Effector memory CD8-positive, alpha-beta T cell (primary cell): ENCODE data around the gene C10orf90.

Source experiments
- ATAC-seq: fragments of 150-1000 bp; cut with Tn5 transposase; replicated peaks from 2 replicates; pipeline ENCODE4 v1.10.0; 2021; ENCODE audit warnings: mild to moderate bottlenecking, moderate library complexity
- DNase-seq, 3 experiments: peaks; one replicate each; pipeline ENCODE4 v3.0.0; 2021
- H3K27ac Mint-ChIP-seq, 2 donors: one replicate each; pipeline ENCODE4 v1.8.0; 2022; ENCODE audit warnings: mild to moderate bottlenecking in 2 of 2, mixed read lengths in 2 of 2, moderate library complexity in 2 of 2
- H3K27me3 Mint-ChIP-seq, 2 donors: one replicate each; pipeline ENCODE4 v1.8.0; 2022; ENCODE audit warnings: mixed read lengths in 2 of 2
- H3K36me3 Mint-ChIP-seq: one replicate; pipeline ENCODE4 v1.8.0; 2022; ENCODE audit warnings: mild to moderate bottlenecking, moderate library complexity, mixed read lengths; ENCODE audit not compliant: insufficient read depth
- H3K4me1 Mint-ChIP-seq, 2 donors: one replicate each; pipeline ENCODE4 v1.8.0; 2022; ENCODE audit warnings: low read depth in 2 of 2, mixed read lengths in 2 of 2
- H3K4me3 Mint-ChIP-seq, 2 donors: one replicate each; pipeline ENCODE4 v1.8.0; 2022; ENCODE audit warnings: mild to moderate bottlenecking in 2 of 2, mixed read lengths in 2 of 2, moderate library complexity in 2 of 2
- H3K9me3 Mint-ChIP-seq, 2 donors: one replicate each; pipeline ENCODE4 v1.8.0; 2022; ENCODE audit warnings: mixed read lengths in 2 of 2
- total RNA-seq, 9 experiments: gene quantifications; one replicate each; lab custom pipeline; 2026; lab: John Stamatoyannopoulos, UW

Gene C10orf90, protein sequence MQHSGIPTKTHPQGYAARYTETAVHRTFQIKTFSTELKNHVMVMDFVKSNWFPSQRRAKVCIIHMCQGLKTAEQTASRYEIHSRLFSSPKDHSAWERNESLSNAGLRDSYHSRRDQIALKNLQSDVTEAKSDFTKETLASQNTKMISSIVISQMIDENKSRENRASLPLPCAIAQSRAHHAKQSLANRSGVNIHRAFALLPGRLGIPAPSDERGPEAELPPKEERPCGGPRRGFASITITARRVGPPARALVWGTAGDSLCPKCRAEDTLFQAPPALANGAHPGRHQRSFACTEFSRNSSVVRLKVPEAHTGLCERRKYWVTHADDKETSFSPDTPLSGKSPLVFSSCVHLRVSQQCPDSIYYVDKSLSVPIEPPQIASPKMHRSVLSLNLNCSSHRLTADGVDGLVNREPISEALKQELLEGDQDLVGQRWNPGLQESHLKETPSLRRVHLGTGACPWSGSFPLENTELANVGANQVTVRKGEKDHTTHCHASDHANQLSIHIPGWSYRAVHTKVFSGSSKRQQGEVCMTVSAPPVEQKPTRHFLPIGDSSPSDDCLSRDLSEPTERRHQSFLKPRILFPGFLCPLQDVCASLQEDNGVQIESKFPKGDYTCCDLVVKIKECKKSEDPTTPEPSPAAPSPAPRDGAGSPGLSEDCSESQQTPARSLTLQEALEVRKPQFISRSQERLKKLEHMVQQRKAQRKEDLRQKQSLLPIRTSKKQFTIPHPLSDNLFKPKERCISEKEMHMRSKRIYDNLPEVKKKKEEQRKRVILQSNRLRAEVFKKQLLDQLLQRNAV
- 0 to 0.25 (median 0.06) reads per million in 9 experiments for total RNA-seq

DNA sequence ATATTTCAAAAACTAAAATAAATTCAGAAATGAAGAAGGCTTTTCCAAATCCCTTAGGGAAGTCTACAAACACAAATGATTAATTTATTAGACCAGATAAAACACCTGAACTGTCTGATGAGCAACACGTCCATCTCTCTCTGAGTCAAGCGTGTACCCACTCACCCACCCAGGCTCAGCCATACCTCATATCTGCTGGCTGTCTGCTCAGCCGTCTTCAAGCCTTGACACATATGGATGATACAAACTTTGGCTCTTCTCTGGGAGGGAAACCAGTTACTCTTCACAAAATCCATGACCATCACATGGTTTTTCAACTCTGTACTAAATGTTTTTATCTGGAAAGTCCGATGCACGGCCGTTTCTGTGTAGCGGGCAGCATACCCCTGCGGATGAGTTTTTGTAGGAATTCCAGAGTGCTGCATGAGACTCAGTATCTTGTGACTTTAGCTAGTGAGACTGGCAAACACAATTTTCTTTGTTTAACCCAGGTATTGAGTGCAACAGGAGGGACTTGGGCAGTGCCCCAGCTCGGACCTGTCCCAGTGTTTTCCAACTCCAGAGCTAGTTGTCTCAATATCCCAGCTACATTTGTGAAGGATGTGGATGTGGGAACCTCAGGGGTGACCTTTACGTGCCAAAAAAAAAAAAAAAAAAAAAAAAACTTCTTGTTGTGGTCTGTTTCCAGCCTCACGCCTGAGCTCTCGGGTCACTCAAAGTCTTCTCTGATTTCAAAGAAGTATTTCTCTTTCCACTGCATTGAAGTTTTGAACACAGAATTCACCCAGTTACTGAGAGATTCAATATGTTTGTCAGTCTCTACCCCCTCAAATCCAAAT lies at the start of gene C10orf90:
Gene C10orf90 (minus strand): TSS at position 638 of the 839 bp plus-strand sequence. CDS start 213 bp downstream, at position 425.
- peak within 1 kb of the TSS in 1 of 2 donors; percentile 61 for H3K4me3 Mint-ChIP-seq
- H3K9me3 Mint-ChIP-seq: peaks cover 8% of the 10 kb centered on the region in 2 donors
- H3K4me1 Mint-ChIP-seq: peaks cover 0 to 7% of the 10 kb centered on the region in 2 donors
- H3K27me3 Mint-ChIP-seq: peaks cover under 1 to 5% of the 10 kb centered on the region in 2 donors
- DNase-seq (no peak), ATAC-seq (no peak)
- no peaks in the 10 kb centered on the region for H3K36me3 Mint-ChIP-seq
- H3K27ac Mint-ChIP-seq: peak within 1 kb of the TSS in 1 of 2 donors; percentile 82

DNA sequence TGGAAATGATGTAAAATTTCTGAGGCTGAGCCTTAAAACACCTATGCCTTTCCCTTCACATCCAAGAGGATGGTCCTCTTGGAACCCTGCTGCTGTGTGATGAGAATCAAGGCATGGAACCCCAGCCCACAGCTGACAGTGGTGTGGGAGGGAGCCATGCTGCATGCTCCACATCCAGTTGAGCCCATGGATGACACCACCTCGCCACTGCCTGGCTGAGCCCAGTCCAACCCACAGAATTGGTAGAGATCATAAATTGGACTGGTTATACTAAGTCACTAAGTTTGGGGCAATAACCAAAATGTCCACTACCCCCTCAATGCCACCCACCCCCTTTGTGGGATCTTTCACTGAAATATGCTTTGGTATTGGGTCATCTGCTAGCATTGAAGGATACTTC lies 45.9 kb upstream of the C10orf90 start:
- Mint-ChIP-seq H3K27me3 (peaks cover 0 to 5% of the 10 kb centered on the region in 2 donors), H3K4me1 (peaks cover 0 to 5% of the 10 kb centered on the region in 2 donors), H3K36me3 (no peaks in the 10 kb centered on the region), H3K27ac (no peak overlapping the region), H3K9me3 (peaks cover 4 to 11% of the 10 kb centered on the region in 2 donors), H3K4me3 (no peak overlapping the region)
- ATAC-seq (no peak), DNase-seq (no peak)

DNA sequence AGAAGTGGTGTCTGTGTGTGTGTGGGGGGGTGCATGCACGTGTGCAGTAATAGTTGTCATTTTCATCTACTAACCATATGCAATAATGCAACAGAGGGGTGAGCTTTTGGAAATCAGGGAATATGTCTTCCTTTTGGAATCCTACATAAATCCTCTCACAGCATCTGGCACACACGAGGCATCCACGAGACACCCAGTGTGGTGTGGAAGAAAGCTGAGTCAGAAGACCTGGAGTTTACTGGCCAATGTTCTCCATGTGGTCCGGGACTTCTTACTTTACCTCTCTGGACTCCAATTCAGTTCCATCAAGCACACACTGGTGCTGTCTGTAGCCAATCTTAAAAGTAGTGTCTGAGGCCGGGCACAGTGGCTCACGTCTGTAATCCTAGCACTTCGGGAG lies 43.1 kb upstream of the C10orf90 start:
- Mint-ChIP-seq H3K27me3 (peaks cover 0 to 5% of the 10 kb centered on the region in 2 donors), H3K4me1 (peaks cover 0 to 5% of the 10 kb centered on the region in 2 donors), H3K36me3 (no peaks in the 10 kb centered on the region), H3K27ac (no peak overlapping the region), H3K9me3 (peaks cover 4 to 11% of the 10 kb centered on the region in 2 donors), H3K4me3 (no peak overlapping the region)
- no peak for ATAC-seq
- no peak for DNase-seq

DNA sequence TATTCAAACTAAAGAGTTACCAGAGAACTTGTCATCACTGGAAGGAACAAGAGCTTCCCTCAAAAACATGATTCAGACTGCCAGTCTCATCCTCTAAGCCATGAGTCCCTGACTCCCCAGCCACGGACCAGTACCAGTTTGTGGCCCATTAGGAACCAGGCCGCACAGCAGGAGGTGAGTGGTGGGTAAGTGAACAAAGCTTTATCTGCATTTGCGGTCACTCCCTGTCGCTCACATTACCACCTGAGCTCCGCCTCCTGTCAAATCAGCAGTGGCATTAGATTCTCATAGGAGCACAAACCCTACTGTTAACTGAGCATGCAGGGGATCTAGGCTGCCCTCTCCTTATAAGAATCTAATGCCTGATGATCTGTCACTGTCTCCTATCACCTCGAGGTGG lies 42.2 kb upstream of the C10orf90 start:
- ATAC-seq: no peak
- Mint-ChIP-seq H3K4me3 (no peak overlapping the region), H3K27me3 (peaks cover 0 to 5% of the 10 kb centered on the region in 2 donors), H3K9me3 (peaks cover 4 to 5% of the 10 kb centered on the region in 2 donors), H3K4me1 (peaks cover 0 to 5% of the 10 kb centered on the region in 2 donors), H3K27ac (no peak overlapping the region), H3K36me3 (no peaks in the 10 kb centered on the region)
- DNase-seq: no peak

DNA sequence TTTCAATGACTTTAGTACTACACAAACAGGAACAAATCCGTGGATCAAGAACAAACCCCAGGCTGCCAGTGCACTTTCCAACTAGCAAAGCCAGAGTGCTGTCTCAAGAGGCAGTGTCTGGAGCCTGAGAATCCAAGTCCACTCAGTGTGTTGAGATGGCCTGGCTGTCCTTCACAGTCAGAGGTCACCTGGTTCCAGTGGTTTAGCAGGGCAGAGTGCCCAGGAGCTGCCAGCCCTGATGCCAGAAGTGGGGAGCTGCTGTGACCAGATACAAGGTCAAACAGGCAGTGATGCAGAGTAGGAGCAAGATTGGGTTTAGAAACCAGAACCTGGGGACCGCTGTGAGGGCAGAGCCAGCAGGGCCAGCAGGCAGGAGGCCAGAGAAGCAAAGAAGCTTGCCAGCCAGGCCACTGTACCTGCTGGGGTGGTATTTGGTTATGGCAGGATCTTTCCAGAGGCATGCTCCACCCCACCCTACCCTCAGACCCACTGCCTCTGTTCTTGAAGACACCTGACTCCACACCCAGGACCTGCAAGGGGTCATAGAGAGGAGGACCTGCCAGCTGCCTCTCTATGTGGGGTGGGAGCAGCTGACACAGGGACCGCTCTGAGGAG lies 35.6 kb upstream of the C10orf90 start:
- no peak overlapping the region for H3K27ac Mint-ChIP-seq
- H3K4me3 Mint-ChIP-seq: no peak overlapping the region
- DNase-seq: no peak
- peaks cover 0 to 6% of the 10 kb centered on the region in 2 donors for H3K9me3 Mint-ChIP-seq
- H3K36me3 Mint-ChIP-seq: no peaks in the 10 kb centered on the region
- no peak for ATAC-seq
- H3K27me3 Mint-ChIP-seq: no peaks in the 10 kb centered on the region
- no peaks in the 10 kb centered on the region for H3K4me1 Mint-ChIP-seq

DNA sequence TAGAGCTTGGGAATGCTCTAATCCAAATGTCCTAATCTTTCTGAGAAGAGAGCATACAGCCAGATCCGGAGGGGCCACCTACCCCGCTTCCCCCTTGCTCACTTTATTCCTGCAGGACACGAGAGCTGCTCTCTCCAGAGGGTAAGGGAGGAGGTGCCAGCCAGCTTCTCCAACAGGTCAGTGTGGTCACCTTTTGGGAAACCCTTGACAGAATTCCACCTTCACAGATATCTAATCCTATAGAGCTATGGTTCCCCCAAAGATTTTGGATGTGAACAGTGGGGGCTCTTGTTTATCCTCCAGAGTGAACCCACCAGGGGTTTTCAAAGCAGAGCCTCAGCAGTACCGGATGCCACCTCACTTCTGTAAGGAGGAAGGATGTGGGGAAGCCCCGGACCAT lies 34.6 kb upstream of the C10orf90 start:
- Mint-ChIP-seq H3K27ac (no peak overlapping the region), H3K27me3 (no peaks in the 10 kb centered on the region), H3K4me1 (no peaks in the 10 kb centered on the region), H3K4me3 (no peak overlapping the region), H3K9me3 (peaks cover 0 to 6% of the 10 kb centered on the region in 2 donors), H3K36me3 (no peaks in the 10 kb centered on the region)
- ATAC-seq (no peak), DNase-seq (no peak)

DNA sequence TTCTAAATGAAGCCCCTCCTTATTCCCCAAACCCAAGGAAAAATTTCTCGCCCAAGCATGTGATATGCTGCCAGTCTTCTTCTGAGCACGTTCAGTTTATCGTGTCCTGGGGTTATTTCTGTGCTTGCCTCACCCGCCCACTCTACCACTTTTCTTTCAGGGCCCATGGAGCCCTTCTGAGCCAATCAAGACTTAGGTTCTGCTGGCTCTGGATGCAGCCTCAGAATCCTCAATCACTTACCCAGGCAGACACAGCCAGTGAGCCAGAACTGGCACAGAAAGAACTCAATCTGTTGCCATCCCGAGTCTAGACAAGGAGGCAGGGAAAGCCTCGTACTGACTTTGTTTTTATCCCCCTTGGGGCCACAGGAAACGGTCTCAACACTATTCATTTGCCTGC lies 34.2 kb upstream of the C10orf90 start:
- ATAC-seq (no peak), DNase-seq (no peak)
- Mint-ChIP-seq H3K4me3 (no peak overlapping the region), H3K27ac (no peak overlapping the region), H3K9me3 (peaks cover 0 to 6% of the 10 kb centered on the region in 2 donors), H3K36me3 (no peaks in the 10 kb centered on the region), H3K27me3 (no peaks in the 10 kb centered on the region), H3K4me1 (no peaks in the 10 kb centered on the region)

DNA sequence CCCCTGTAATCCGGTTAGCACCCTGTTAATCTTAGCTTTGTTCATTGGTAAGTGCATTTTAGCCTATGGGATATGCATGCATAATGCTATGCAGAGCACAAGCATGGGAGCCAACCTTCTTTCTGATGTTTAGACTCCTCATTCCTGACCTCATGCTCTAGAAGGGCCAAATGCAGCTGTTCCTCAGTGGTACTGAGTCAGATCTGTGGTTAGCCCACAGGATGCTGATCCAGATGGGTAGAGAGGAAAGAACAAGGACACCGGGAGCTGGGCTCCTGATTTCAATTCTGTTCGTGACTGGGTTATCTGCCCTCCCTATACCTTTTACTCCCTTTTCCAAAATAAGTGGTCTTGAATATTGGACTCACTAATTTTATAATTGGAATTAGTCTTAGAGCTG lies 31.7 kb upstream of the C10orf90 start:
- no peak for DNase-seq
- no peak overlapping the region for H3K4me3 Mint-ChIP-seq
- no peaks in the 10 kb centered on the region for H3K36me3 Mint-ChIP-seq
- H3K27me3 Mint-ChIP-seq: no peaks in the 10 kb centered on the region
- no peak overlapping the region for H3K27ac Mint-ChIP-seq
- ATAC-seq: no peak
- H3K9me3 Mint-ChIP-seq: peaks cover 0 to 2% of the 10 kb centered on the region in 2 donors
- no peaks in the 10 kb centered on the region for H3K4me1 Mint-ChIP-seq

DNA sequence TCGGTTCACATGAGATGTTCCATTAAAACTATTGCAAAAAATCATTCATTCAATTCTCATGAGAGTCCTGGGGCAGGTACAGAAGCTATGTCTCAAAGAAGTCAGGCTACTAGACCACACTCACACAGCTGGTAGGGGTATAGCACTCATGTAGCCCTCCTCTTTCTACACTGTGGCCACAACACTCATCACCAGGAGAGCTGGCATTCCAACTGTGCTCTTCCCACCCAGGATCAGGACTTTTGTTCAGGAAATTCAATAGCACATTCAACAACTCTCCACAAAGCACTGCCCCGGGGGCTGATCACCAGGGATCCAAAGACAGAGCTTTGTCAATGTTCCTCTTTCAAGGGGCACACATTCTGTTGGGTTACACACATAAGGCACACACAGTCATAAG lies 31.0 kb upstream of the C10orf90 start:
- ATAC-seq (no peak), DNase-seq (no peak)
- no peak overlapping the region for H3K27ac Mint-ChIP-seq
- H3K4me1 Mint-ChIP-seq: no peaks in the 10 kb centered on the region
- no peaks in the 10 kb centered on the region for H3K36me3 Mint-ChIP-seq
- H3K9me3 Mint-ChIP-seq: peaks cover 0 to 2% of the 10 kb centered on the region in 2 donors
- H3K4me3 Mint-ChIP-seq: no peak overlapping the region
- H3K27me3 Mint-ChIP-seq: no peaks in the 10 kb centered on the region

DNA sequence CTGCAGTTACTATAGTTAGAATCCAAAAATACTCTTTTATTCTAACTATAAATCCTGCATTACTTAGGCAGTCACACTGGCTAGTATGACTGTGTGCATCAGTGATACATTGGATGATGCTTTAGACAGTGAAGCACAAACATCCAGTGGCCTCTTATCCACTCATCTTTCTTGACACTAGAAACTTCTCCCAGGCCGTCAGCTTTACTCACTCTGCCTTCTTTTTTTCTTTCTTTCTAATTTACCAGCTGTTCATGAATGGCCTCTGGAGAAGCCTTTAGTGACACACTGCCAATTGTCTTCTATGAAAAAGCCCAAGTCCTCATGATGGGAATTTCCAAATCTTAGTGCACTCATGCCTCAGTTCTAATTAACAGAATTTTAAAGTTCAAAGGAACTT lies 26.2 kb upstream of the C10orf90 start:
- Mint-ChIP-seq H3K4me1 (no peaks in the 10 kb centered on the region), H3K9me3 (no peaks in the 10 kb centered on the region), H3K36me3 (no peaks in the 10 kb centered on the region), H3K27me3 (no peaks in the 10 kb centered on the region), H3K27ac (no peak overlapping the region), H3K4me3 (no peak overlapping the region)
- ATAC-seq: no peak
- no peak for DNase-seq

DNA sequence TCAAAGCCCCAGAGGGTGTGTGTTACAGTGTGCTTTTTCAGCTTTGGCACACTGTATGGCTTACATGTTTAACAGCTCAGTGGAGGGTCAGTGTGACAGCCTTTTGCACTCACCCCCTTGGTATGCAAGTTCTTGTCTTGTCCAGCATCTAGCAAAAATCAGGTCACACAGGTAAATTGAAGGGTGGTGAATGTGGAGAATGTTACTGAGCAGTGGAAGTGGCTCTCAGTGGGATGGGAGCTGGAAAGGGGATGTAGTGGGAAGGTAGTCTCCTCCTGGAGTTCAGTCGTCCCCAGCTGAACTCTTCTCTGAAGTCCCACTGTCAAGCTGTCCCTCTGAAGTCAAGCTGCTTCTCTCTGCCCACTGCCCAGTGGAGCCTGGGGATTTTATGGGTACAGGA lies 21.0 kb upstream of the C10orf90 start:
- Mint-ChIP-seq H3K4me1 (peaks cover 0 to 2% of the 10 kb centered on the region in 2 donors), H3K36me3 (no peaks in the 10 kb centered on the region), H3K27me3 (no peaks in the 10 kb centered on the region), H3K4me3 (no peak overlapping the region), H3K9me3 (peaks cover 0 to 1% of the 10 kb centered on the region in 2 donors), H3K27ac (no peak overlapping the region)
- DNase-seq: no peak
- ATAC-seq: no peak

DNA sequence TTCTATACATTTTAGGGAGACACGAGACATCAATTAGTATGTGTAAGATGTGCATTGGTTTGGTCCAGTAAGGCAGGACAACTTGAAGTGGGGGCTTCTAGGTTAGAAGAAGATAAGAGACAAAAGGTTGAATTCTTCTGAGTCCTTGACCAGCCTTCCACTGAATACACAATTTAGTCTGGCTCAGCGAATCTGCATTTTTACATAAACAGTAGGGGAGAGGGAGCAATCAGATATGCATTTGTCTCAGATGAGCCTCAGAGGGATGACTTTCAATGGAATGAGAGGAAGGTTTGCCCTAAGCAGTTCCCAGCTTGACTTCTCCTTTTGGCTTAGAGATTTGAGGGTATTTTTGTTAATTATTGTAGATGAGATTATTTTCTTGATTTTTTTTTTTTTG lies 20.0 kb upstream of the C10orf90 start:
- no peak overlapping the region for H3K4me3 Mint-ChIP-seq
- no peak for ATAC-seq
- no peak for DNase-seq
- H3K27ac Mint-ChIP-seq: no peak overlapping the region
- peaks cover 0 to 2% of the 10 kb centered on the region in 2 donors for H3K4me1 Mint-ChIP-seq
- H3K27me3 Mint-ChIP-seq: no peaks in the 10 kb centered on the region
- H3K9me3 Mint-ChIP-seq: peaks cover 0 to 1% of the 10 kb centered on the region in 2 donors
- no peaks in the 10 kb centered on the region for H3K36me3 Mint-ChIP-seq
